Cortex of kidney (tissue), 1 donor: Measurements from ENCODE around the gene KBTBD13.

Source experiments
- DNase-seq: peaks from one replicate; lab custom pipeline; 2025; lab: John Stamatoyannopoulos, UW

The KBTBD13 gene

DNA sequence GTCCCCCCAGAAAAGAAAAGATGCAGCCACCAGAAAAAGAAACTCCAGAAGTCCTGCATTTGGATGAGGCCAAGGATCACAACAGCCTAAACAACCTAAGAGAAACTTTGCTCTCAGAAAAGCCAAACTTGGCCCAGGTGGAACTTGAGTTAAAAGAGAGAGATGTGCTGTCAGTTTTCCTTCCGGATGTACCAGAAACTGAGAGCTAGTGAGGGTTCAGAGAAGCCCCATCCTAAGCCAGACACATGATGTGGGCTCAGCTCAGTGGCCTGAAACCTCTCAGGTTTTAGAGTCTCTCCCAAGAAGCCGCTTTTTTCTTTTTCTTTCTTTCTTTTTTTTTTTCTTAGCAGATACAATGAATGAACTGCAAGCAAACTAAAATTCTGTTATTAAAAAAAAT lies 23.6 kb upstream of the KBTBD13 start:
- DNase-seq = no peak

DNA sequence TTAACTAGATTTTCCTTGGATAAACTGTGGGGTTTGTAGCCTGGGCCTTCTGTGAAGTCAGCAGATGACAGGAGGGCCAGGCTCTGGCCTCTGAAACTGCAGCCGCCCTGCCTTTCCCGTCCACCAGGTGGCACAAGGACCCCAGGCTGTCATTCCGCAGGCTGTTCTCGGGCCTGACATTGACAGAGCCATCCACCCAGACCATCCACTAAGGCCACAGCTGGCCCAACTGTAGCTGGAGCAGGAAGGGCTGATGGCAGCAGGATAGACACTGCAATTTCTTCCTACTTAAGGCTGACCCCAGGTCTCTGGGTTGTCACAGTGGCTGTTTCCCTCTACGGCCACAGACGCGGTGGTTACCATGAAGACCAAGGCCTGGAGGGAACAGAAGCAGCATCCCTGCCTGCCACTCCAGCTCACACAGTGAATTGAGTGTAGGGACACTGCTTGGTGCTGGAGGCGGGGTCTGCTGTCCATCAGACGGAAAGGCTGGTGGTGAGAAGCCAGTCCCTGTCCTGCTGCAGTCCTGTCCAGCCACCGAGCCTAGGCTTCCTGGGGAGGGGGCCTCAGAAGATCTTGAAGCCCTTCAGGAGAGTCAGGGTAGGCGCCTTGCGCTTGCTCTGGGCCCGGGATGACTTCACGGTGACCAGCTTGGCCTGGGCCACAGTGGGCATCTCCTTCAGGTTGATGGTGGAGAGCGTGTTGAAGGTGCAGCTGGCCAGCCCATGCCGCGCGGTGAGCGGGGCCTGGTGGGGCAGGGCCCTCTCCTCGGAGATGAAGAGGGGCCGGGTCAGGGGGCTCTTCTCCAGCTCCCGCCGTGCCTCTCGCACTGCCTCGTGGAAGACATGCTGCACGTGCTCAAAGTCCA lies 22.0 kb upstream of the KBTBD13 start:
- no peak for DNase-seq

DNA sequence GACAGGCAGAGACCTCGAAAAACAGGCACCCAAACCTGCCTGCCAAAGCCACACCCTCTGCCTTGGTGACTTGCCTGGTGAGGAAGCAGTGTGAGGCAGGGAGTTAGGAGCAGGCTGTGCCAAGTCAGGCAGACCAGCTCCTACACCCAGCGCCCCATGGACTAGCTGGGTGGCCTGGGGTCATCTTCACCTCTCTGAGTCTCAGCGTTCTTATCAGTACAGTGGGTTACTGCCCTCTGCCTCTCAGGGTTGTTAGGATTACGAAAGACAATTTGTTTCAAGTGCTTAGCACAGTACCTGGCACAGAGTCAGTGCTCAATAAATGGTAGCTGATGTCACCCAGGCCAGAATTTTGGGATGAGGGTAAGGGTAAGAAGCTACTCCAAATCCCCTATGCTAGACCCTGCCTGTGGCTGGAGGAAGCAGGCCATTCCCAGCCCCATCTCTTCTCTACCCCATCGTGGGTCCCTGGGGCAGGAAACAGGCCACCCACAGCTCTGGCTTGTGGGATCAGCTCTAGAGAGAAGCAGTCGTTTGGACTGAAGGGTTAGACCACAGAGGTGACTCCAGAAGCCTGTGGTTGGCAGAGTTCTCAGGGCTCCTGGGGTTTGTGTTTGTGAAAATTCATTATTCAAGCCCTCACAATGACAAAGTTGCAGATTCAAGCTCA lies 21.2 kb upstream of the KBTBD13 start:
- no peak for DNase-seq

DNA sequence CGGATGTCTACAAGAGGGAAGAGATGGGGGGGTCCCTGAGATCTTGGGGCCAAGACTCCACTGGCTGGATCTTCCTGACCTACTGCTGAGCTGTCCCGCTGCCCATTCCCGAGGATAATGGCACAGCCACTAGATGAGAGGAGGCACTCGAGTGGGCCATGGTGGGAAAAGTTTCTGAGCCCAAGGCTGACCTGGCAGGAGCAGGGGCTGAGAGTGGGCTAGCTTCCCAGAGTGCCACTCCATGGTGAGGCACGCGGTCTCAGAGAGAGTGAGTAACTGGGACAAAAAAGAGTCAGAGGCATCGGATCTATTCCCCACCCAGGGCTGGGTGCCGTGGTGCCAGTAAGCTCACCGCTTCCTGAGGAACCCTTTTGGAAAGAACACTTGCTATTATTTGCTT lies 20.4 kb upstream of the KBTBD13 start:
- no peak for DNase-seq

DNA sequence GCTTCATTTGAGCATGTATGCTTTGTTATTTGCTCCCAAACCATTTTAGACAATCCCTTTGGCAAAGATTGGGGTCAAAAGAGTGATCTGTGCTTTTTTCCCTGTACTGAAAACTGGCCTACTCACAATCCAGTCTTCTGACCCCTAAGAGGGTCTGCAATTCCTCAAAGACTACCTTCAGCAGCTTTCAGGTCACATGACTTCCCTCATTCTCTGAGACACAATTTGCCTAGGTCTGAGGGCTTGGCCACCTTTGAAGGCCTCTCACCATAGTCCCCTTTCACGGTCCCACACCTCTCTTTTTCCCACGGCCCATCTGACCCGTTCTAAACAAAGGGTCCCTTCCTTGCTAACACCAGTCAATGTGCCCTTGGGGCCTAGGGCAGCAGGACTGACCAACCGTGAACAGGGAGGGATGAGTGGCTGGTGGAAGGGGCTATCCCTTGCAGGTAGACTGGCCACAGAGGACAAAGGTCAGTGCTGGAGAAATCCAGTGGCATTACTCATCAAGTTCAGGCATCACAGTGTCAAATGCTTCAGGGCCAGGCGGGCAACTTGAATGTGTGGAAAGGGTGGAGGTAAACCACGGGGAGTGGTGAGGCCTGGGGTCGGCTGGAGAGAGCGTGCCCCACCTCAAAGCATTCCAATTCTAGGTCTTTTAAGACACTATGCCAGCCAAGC lies 19.5 kb upstream of the KBTBD13 start:
- DNase-seq = no peak

DNA sequence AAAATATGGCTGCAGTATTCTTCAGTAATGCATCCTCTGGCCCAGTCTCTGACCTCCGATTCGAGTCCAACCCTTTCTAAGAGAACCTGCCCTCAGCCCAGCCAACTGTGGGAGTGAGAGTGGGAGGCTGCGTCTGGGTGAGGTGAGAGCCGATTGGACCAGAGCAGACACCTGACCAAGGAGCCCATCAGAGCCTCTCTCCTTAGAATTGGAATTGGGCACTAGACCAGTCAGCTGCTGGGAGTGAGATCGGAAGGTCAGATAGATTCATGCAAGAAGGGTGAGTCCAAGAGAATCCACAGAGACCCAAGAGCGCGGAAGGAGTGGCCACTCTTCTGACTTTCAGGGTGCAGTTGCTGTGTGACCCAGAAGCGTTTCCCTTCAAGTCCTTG lies 19.0 kb upstream of the KBTBD13 start:
- DNase-seq = no peak

DNA sequence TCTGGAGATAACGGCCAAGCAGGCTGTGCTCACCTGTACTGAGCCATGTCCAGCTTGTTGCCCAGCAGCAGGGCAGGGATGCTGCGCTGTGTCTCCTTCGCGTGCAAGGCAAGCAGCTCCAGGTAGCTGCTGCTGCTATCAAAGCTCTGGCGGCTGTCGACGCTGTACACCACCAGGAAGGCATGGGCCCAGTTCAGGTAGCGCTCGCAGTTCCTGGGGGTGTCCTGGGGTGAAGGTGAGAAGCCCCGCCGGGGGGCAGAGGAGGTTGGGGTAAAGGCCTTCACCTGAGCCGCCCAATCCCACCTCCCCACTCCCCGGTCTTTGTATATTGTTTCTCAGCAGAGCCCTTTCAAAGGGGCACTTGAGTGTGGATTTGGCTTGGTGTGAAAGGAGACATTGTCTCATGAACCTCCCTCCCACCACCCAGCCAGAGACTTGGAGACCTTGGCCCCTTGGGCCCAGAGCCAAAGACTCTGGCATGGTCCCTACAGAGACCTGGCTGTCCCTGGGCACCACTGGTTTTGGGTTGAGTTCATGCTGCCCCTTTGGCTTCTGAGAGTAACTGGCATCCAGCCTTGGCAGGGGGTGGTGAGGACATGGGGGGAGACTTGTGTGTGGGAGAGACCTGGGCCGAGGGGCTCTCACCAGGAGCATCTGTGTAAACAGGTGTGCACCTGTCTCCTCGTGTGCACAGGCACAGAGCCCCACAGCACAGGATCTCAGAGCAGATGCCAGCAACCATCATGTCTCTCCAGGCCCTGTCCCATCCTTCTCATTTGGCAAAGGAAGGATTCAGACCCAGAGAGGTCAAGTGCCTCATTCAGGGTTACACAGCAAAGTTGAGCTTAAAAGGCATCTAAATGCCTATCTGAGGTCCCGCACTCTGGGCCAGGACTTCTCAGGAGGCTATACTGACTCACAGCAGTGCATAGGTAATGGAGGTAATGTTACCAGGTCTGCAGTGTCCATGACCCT lies 17.9 kb upstream of the KBTBD13 start:
- DNase-seq = no peak

DNA sequence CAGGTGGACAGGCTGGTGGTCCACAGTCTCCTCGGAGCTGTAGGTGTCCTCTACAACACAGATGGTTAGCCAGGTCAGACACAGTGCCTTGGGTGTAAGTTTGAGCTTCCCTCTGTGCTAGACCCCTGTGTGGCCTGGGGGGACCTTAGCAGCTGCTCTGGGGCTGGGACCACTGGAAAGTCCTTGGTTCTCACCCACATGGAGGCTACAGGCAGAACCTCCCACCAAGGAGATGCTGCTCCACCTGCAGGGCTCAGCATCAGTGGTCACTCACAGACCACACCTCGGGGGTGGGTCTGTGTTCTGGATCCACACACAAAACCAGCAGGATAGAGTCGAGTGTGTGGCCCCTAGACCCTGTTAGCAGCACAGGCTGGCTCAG lies 17.2 kb upstream of the KBTBD13 start:
- no peak for DNase-seq

DNA sequence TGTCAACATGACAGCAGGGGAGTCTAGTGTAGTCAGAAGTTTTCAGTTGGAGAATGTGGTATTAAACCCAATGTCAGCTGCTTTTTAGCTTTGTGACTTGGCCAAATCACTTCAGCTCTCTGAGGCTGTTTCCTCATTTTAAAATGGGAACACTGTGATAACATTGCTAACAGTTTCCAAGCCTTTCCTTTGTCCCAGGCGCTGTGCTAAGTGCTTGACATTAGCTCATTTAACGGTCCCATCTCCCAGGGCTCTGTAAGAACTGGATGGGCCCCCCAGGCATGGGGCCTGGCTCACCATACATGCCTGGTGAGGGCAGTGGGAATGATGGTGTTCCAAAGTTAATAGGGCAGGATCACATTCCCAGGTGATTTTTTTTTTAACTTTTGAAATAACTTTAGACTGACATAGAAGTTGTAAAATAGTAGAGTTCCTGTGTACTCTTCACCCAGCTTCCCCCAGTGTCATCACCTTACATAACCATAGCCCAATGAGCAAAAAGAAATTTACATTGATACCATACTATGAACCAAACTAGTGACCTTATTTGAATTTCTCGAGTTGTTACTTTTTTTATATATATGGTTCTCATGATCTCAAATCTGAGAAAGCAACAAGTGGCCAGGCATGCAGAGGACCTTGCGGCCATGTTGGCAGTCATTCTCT lies 16.5 kb upstream of the KBTBD13 start:
- DNase-seq = no peak

DNA sequence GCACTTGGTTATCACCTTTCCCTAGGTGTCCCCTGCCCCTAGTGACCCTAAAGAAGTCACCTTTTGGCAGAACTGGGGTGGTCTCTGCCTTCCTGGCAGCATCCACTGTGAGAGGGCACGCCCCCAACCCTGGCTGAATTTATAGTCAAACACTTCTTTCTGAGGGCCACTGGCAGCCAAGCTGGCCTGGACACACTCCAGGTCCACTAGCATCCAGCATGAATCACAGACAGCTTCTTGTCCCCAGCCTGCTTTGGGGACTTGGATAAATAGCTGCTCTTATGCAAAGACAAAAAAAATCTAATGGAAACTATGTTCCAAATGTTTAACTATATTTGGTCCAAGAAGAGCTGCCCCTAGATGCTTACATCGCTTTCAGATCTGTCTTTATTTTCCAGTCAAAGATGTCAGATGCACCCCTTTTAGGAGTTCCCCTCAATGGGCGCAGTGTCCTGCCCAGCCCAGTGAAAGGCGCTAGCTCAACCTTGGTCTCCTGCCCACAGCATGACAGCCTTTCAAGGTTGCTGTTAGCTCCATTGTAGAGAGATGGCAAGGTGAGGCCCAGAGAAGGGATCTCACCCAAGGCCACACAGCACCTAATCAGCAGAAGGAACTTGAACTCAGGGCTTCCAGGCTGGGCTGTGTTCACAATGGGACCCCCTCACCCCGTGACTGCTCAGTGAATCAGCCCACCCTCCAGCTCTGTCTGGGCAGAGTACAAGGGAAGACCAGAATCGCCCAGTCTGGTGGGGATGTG lies 15.7 kb upstream of the KBTBD13 start:
- no peak for DNase-seq

DNA sequence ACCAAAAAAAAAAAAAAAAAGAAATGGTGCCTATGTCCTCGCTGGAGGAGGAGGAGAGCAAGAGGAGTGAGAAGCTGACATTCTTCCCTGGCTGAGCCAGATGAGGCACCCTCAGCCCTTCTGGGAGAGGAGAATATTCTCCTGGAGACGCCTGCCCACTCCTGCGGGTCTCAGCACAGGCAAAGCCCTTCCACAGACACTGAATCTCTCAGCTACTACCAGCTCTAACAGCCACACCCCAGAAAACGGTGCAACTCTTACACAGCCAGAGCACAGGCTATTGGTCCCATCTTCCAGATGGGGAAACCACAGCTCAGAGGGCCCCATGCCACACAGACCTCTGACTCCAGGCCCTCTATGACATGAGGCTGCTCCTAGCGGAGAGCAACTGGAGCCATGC lies 14.5 kb upstream of the KBTBD13 start:
- no peak for DNase-seq

DNA sequence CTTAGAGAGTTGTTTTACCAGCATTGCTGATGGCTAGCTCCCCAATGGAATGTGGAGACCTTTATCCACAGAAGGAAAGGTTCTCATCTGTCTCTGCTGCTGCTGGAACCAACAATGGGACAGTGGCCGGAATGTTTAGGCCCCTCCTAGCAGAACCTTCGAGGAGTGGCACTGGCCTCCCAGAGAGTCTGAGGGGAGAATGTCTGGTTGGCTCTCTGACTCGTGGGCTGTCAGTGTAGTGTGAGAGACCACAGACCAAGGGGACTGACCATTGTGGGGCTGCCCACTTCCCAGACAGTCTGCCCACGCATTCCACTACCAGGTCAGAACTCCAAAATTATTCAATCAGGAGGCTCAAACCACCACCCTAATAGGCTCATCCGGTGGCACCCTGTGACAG lies 13.8 kb upstream of the KBTBD13 start:
- no peak for DNase-seq

DNA sequence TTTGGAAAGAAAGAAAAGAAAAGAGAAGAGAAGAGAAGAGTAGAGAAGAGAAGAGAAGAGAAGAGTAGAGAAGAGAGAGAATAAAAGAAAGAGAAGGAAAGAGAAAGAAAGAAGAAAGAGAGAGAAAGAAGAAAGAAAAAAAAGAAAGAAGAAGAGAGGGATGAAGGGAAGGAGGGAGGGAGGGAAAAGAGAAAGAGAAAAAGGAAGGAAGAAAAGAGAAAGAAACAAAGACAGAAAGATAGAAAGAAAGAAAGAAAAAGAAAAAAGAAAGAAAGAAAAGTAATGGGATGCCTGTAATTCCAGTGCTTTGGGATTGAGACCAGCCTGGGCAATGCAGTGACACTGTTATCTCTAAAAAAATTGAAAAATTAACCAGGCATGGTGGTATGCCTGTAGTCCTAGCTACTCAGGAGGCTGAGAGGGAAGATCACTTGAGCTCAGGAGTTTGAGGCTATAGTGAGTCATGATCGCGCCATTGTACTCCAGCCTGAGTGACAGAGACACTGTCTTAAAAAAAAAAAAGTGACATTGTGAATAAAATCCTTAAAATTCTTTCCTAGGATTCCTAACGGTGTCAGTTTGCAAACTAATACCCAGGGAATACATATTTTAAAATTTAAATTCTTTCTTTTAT lies 10.4 kb upstream of the KBTBD13 start:
- DNase-seq = no peak

DNA sequence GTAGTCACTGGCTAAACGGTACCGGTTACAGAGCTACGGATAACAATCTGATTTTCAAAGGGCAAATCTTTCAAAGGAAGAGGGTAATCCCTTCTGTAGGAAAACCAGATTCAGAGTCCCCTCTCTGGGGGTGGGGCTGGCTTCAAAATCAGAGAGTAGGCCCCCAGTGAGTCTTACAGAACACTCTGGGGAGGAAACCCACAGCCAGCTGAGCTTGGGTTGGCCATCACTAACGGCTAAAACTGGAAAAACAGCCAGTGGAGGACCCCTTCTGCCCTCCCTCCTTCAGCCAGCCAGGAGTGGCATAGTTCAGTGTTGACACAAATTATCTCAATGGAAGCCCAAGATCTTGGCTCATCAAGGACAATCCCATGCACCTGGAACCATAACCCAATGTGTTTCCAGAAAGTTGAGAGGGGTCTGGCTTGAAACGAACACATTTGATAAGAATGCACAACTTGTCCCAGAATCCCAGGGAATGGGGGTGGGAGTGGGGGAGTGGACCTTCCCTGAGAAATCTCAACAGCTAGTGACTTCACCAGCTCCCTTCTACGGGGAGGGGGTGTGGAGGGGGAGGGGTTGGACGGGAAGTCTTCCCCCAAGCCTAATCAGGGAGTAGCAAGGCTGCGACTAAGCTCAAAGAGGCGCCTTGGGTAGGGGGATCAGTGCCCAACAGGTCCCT lies 9.8 kb upstream of the KBTBD13 start:
- DNase-seq = no peak

DNA sequence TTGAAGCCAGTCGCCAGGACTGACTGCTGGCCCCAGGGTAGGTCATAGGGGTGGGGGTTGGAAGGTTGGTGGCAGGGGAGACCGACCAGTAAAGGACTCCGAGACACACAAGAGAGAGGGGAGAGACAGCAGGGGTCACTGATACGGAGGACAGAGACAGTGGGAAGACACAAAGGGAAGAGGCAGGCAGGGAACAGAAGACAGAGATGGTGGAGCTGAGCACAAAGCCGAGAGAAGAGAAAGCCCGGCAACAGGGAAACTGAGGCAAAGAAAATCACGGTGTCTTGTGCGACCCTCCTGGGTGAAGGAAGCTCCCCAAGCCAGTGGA lies 9.3 kb upstream of the KBTBD13 start:
- DNase-seq = no peak

DNA sequence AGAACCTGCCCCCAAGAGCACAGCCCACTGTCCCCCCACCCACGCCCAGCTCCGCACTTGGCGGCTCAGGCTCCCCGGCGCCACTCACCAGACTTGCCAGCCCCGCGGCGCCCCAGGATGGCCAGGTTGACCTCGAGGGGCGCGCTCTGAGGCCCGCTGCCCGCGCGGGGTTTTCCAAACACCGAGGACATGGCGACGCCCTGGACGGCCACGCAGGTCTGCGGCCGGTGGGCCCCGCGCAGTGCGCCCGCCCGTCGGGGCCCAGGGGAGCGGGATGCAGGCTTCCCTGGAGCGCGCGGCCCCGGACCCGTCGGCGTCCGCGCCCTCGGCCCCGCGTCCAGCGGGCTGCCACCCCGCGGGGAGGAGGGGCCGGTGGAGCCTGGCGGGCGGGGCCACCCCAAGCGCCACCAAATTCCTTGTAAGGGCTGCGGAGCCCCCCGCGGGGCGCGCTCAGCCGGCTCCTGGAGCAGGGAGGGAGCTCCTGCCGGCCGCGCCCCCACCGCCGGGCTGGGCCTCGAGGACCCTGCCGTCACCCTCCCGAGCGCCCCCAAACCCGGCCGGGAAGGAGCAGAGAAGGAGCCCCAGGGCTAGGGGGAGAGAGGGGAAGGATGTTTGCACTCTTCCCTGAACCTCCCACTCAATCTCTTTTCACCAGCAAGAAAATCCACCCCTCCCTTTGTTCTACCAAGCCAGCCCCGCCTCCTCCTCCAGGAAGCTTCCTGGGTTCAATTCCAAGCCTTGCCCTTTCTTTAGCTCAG lies 8.7 kb upstream of the KBTBD13 start, which contains the start of gene RASL12:
Gene RASL12, minus strand, starts transcription at position 347 of the 758 bp plus-strand sequence. Its CDS starts 156 bp downstream, at position 191.
- DNase-seq = no peak

DNA sequence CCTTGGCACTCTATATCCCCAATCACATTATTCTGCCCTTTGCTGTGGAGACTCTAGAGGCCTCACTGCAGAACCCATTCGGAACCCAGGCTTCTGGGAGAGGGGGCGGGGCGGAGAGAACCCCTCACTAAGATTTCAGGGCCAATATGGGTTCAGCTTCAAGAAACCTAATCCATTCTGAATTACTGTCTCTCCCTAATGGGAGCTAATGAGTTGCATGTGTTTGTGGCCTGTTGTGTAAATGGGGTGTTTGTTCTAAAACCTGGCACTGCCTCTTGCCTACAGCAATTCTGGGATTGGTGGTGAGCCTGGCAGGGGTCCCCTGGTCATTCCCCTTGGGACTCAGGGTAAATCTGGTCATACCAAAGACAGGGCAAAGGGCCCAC lies 8.2 kb upstream of the KBTBD13 start:
- DNase-seq = no peak

DNA sequence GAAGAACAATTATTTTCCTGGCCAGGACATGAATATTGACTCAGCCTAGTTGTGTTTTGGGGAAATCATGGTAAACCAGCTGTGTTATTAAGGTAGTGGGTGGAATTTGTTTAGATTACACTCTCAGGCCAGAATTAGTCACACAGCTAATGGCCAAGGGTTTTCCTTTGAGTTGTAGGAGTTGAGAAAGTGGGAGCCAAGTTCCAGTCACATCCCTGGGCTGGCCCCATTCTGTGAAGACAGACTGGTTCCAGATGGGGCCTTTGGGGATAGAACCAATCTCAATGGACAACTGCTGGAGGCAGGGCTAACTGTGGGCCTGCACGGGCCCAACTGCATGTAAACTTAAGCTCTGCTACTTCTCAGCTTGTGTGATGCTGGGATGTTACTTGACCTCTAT lies 7.4 kb upstream of the KBTBD13 start:
- no peak for DNase-seq
